Neural cell (in vitro differentiated cells): Measurements from ENCODE around the gene POLR1C. TPM values are rescaled to one million over a fixed set of nuclear protein-coding genes. Genes with fewer than 3 reads are reported as not detected.
A peak's percentile ranks its signal among the peaks of the same experiment; 100 is the strongest.
"Not testable (repeated sequence)": the region's sequence is repeated elsewhere in the genome, so short reads cannot be mapped to it uniquely, and the experiment has no call there.

Experiments used
- H2AFZ ChIP-seq: fragments of 200-600, 300-800 bp; sonication (generic), shearing (Covaris generic); 2 replicates; pipeline ENCODE4 v1.6.0; 2014; ENCODE audit warnings: low read depth, mild to moderate bottlenecking, antibody characterized with exemption, low read length, moderate library complexity
- H3F3A ChIP-seq: fragments of 200-600 bp; shearing (Covaris generic); 2 replicates; pipeline ENCODE4 v1.6.1; 2016; ENCODE audit warnings: mild to moderate bottlenecking, moderate library complexity, mixed read lengths, antibody characterized with exemption, low read length; ENCODE audit not compliant: insufficient read depth, poor library complexity, severe bottlenecking
- H3K27ac ChIP-seq: fragments of 200-600, 300-800 bp; sonication (generic), shearing (Covaris generic); 2 replicates; pipeline ENCODE4 v1.5.1; 2014; ENCODE audit warnings: mild to moderate bottlenecking, low read length, moderate library complexity
- H3K27me3 ChIP-seq: fragments of 300-800, 200-600 bp; sonication (generic), shearing (Covaris generic); 2 replicates; pipeline ENCODE4 v1.6.0; 2014; ENCODE audit warnings: mild to moderate bottlenecking, low read depth, low read length, moderate library complexity; ENCODE audit not compliant: insufficient read depth
- H3K36me3 ChIP-seq: fragments of 300-800, 200-600 bp; sonication (generic), shearing (Covaris generic); 2 replicates; pipeline ENCODE4 v1.5.1; 2014; ENCODE audit warnings: mild to moderate bottlenecking, antibody characterized with exemption, low read length, moderate library complexity; ENCODE audit not compliant: insufficient read depth
- H3K4me2 ChIP-seq: fragments of 300-800, 200-600 bp; sonication (generic), shearing (Covaris generic); 2 replicates; pipeline ENCODE4 v1.6.0; 2014; ENCODE audit warnings: mild to moderate bottlenecking, low read length
- H3K4me3 ChIP-seq: fragments of 300-800, 200-600 bp; sonication (generic), shearing (Covaris generic); 2 replicates; pipeline ENCODE4 v1.5.1; 2014; ENCODE audit warnings: mild to moderate bottlenecking, low read length, moderate library complexity
- H3K79me2 ChIP-seq: fragments of 200-600 bp; shearing (Covaris generic); replicated peaks from 2 replicates; pipeline ENCODE4 v1.6.0; 2014; ENCODE audit warnings: mild to moderate bottlenecking, low read length, moderate library complexity; ENCODE audit not compliant: insufficient read depth
- H3K9ac ChIP-seq: fragments of 300-800, 200-600 bp; sonication (generic), shearing (Covaris generic); 2 replicates; pipeline ENCODE4 v1.6.1; 2016; ENCODE audit warnings: mild to moderate bottlenecking, low read length, mixed read lengths
- H3K9me2 ChIP-seq: fragments of 200-600 bp; shearing (Covaris generic); 2 replicates; pipeline ENCODE4 v1.6.1; 2016; ENCODE audit warnings: mild to moderate bottlenecking, low read length, mixed read lengths; ENCODE audit not compliant: insufficient read depth
- H3K9me3 ChIP-seq: fragments of 200-600, 300-800 bp; sonication (generic), shearing (Covaris generic); 2 replicates; pipeline ENCODE4 v1.6.1; 2016; ENCODE audit warnings: mild to moderate bottlenecking, mixed run types, low read length, moderate library complexity, mixed read lengths
- H4K20me1 ChIP-seq: fragments of 200-600 bp; shearing (Covaris generic); 2 replicates; pipeline ENCODE4 v1.6.1; 2016; ENCODE audit warnings: mild to moderate bottlenecking, mixed run types; ENCODE audit not compliant: insufficient read depth
- CTCF ChIP-seq: fragments of 450-650 bp; IDR thresholded peaks from 2 replicates; pipeline ENCODE4 v1.5.1; 2014; ENCODE audit warnings: antibody characterized with exemption, mild to moderate bottlenecking, moderate library complexity; ENCODE audit not compliant: poor library complexity, severe bottlenecking
- EP300 ChIP-seq: fragments of 450-650 bp; conservative IDR thresholded peaks from 2 replicates; pipeline ENCODE4 v1.6.1; 2014; ENCODE audit warnings: antibody characterized with exemption, mild to moderate bottlenecking, moderate library complexity; ENCODE audit not compliant: poor library complexity, severe bottlenecking
- MXI1 ChIP-seq: fragments of 450-650 bp; conservative IDR thresholded peaks from 2 replicates; pipeline ENCODE4 v1.6.1; 2014; ENCODE audit warnings: antibody characterized with exemption, mild to moderate bottlenecking; ENCODE audit not compliant: poor library complexity, severe bottlenecking
- POLR2AphosphoS5 ChIP-seq: IDR thresholded peaks from 2 replicates; pipeline ENCODE4 v1.6.1; 2012
- RAD21 ChIP-seq: fragments of 450-650 bp; conservative IDR thresholded peaks from 2 replicates; pipeline ENCODE4 v1.6.1; 2014; ENCODE audit warnings: antibody characterized with exemption, mild to moderate bottlenecking, moderate library complexity
- REST ChIP-seq: IDR thresholded peaks from 2 replicates; pipeline ENCODE4 v1.6.1; 2012; ENCODE audit warnings: borderline replicate concordance
- SMC3 ChIP-seq: fragments of 450-650 bp; conservative IDR thresholded peaks from 2 replicates; pipeline ENCODE4 v1.6.1; 2014; ENCODE audit warnings: antibody characterized with exemption, mild to moderate bottlenecking, moderate library complexity; ENCODE audit not compliant: poor library complexity
- TAF1 ChIP-seq: IDR thresholded peaks from 2 replicates; pipeline ENCODE4 v1.6.1; 2012; ENCODE audit warnings: low read depth
- polyA plus RNA-seq: library from polyadenylated mRNA; depleted of rRNA; stranded (reverse); fragments of >200 nt; gene quantifications from 2 replicates; pipeline ENCODE4 v1.2.3, GENCODE V29; 2014

POLR1C gene
- polyA plus RNA-seq, 1 donor from 2014 or later, result 88.7 TPM

GRCh38 chr6:43496370-43497128 lies 20.3 kb upstream of the POLR1C start:
- H3K9me3 ChIP-seq, result no peaks in the 10 kb centered on the region
- H3K4me3 ChIP-seq, result no peak overlapping the region
- no peak overlapping the region for H3K9ac ChIP-seq
- TF ChIP-seq TAF1 (no peak), RAD21 (peak; percentile 22)
- no peak overlapping the region for H3K4me2 ChIP-seq
- no peaks in the 10 kb centered on the region for H3K79me2 ChIP-seq
- no peak overlapping the region for H3K27ac ChIP-seq
- H3K36me3 ChIP-seq, result no peaks in the 10 kb centered on the region
- H3K9me2 ChIP-seq, result no peaks in the 10 kb centered on the region
- no peaks in the 10 kb centered on the region for H3K27me3 ChIP-seq
- H2AFZ ChIP-seq, result no peak overlapping the region
- H3F3A ChIP-seq, result no peaks in the 10 kb centered on the region
- no peaks in the 10 kb centered on the region for H4K20me1 ChIP-seq

GRCh38 chr6:43497129-43497396 lies 19.8 kb upstream of the POLR1C start:
- Histone ChIP-seq H3K9me3 (no peaks in the 10 kb centered on the region), H3K27me3 (no peaks in the 10 kb centered on the region), H3K4me3 (no peak overlapping the region), H3K79me2 (no peaks in the 10 kb centered on the region), H3F3A (no peaks in the 10 kb centered on the region), H3K4me2 (no peak overlapping the region), H3K36me3 (no peaks in the 10 kb centered on the region), H3K9me2 (no peaks in the 10 kb centered on the region), H3K27ac (no peak overlapping the region), H2AFZ (no peak overlapping the region), H3K9ac (no peak overlapping the region), H4K20me1 (no peaks in the 10 kb centered on the region)
- TF ChIP-seq POLR2AphosphoS5 (no peak), EP300 (no peak), MXI1 (no peak), SMC3 (no peak), TAF1 (no peak), REST (no peak), RAD21 (no peak), CTCF (no peak)

- no peaks in the 10 kb centered on the region for H4K20me1 ChIP-seq
- H3K79me2 ChIP-seq, result no peaks in the 10 kb centered on the region
- H3K36me3 ChIP-seq, result no peaks in the 10 kb centered on the region
- no peaks in the 10 kb centered on the region for H3K27me3 ChIP-seq
- H3K9me3 ChIP-seq, result no peaks in the 10 kb centered on the region
- H3K4me2 ChIP-seq, result no peak overlapping the region
- TF ChIP-seq REST (no peak), SMC3 (no peak)
- H3K9ac ChIP-seq, result no peak overlapping the region
- H3F3A ChIP-seq, result no peaks in the 10 kb centered on the region
- no peak overlapping the region for H2AFZ ChIP-seq
- H3K9me2 ChIP-seq, result no peaks in the 10 kb centered on the region
- no peak overlapping the region for H3K4me3 ChIP-seq
- H3K27ac ChIP-seq, result no peak overlapping the region
Observed at GRCh38 chr6:43497689-43498088, 19.2 kb upstream of the POLR1C start.

GRCh38 chr6:43498291-43498690 lies 18.6 kb upstream of the POLR1C start:
- not testable (repeated sequence) for H3K9me2 ChIP-seq, H3K27ac ChIP-seq, H3K36me3 ChIP-seq

More at GRCh38 chr6:43498291-43498690, 18.6 kb upstream of the POLR1C start:
- not testable (repeated sequence) for H3K9me3 ChIP-seq, H3K4me3 ChIP-seq, H3K4me2 ChIP-seq, H2AFZ ChIP-seq, H3K9ac ChIP-seq, H3K79me2 ChIP-seq, H4K20me1 ChIP-seq, H3K27me3 ChIP-seq, H3F3A ChIP-seq
